GM23338 (cell line): ENCODE data around the gene PLEKHG5. TPM values are rescaled to one million over a fixed set of nuclear protein-coding genes. Genes with fewer than 3 reads are reported as not detected.

Experiments used
- ATAC-seq: fragments of 200-7000 bp; cut with Tn5 transposase; 3 replicates; pipeline ENCODE4 v1.9.1; 2020
- DNase-seq: peaks from one replicate; pipeline ENCODE4 v3.0.0-alpha.2; 2015; ENCODE audit warnings: low spot score
- H2AFZ ChIP-seq: fragments of 200-600 bp; sonication (generic); 2 replicates; pipeline ENCODE4 v1.8.0; 2016; ENCODE audit warnings: antibody characterized with exemption, mild to moderate bottlenecking, moderate library complexity
- H3F3A ChIP-seq: fragments of 200-600 bp; sonication (generic); replicated peaks from 2 replicates; pipeline ENCODE4 v1.8.0; 2017; ENCODE audit warnings: antibody characterized with exemption, mixed run types, low read depth
- H3K27ac ChIP-seq: fragments of 200-600 bp; sonication (generic); 2 replicates; pipeline ENCODE4 v1.6.1; 2016; ENCODE audit warnings: low read depth
- H3K27me3 ChIP-seq: fragments of 200-600 bp; sonication (generic); 2 replicates; pipeline ENCODE4 v1.8.0; 2016; ENCODE audit warnings: mild to moderate bottlenecking, mixed run types, moderate library complexity; ENCODE audit not compliant: insufficient read depth
- H3K36me3 ChIP-seq: fragments of 200-600 bp; sonication (generic); 2 replicates; pipeline ENCODE4 v1.8.0; 2016; ENCODE audit warnings: mild to moderate bottlenecking; ENCODE audit not compliant: insufficient read depth
- H3K4me1 ChIP-seq: fragments of 200-600 bp; sonication (generic); 2 replicates; pipeline ENCODE4 v1.8.0; 2016; ENCODE audit warnings: mild to moderate bottlenecking, moderate library complexity; ENCODE audit not compliant: insufficient read depth
- H3K4me2 ChIP-seq: fragments of 200-600 bp; sonication (generic); 2 replicates; pipeline ENCODE4 v1.7.1; 2017; ENCODE audit warnings: mixed run types
- H3K4me3 ChIP-seq: fragments of 200-600 bp; sonication (generic); 2 replicates; pipeline ENCODE4 v1.6.1; 2016; ENCODE audit warnings: mixed run types
- H3K79me2 ChIP-seq: fragments of 200-600 bp; sonication (generic); replicated peaks from 2 replicates; pipeline ENCODE4 v1.8.0; 2017; ENCODE audit warnings: mild to moderate bottlenecking; ENCODE audit not compliant: insufficient read depth
- H3K9me2 ChIP-seq: fragments of 200-600 bp; sonication (generic); 2 replicates; pipeline ENCODE4 v1.8.0; 2017; ENCODE audit not compliant: insufficient read depth
- H4K20me1 ChIP-seq: fragments of 200-600 bp; sonication (generic); replicated peaks from 2 replicates; pipeline ENCODE4 v1.8.0; 2017; ENCODE audit warnings: mild to moderate bottlenecking; ENCODE audit not compliant: insufficient read depth
- H3K27ac Mint-ChIP-seq: 2 replicates; pipeline ENCODE4 v1.8.0; 2020; ENCODE audit warnings: inconsistent platforms, mild to moderate bottlenecking, moderate library complexity, mixed read lengths
- H3K27me3 Mint-ChIP-seq: 3 replicates; pipeline ENCODE4 v1.8.0; 2022; ENCODE audit warnings: low read depth, mild to moderate bottlenecking, moderate library complexity, mixed read lengths, inconsistent platforms; ENCODE audit not compliant: insufficient read depth, poor library complexity
- H3K36me3 Mint-ChIP-seq: 3 replicates; pipeline ENCODE4 v1.8.0; 2021; ENCODE audit warnings: low read depth, mild to moderate bottlenecking, inconsistent platforms, moderate library complexity, mixed read lengths
- H3K4me1 Mint-ChIP-seq: 3 replicates; pipeline ENCODE4 v1.8.0; 2020; ENCODE audit warnings: mild to moderate bottlenecking, inconsistent platforms, mixed read lengths
- H3K4me3 Mint-ChIP-seq: 3 replicates; pipeline ENCODE4 v1.8.0; 2021; ENCODE audit warnings: moderate library complexity, mild to moderate bottlenecking, inconsistent platforms, mixed read lengths
- H3K9me3 Mint-ChIP-seq: 3 replicates; pipeline ENCODE4 v1.8.0; 2020; ENCODE audit warnings: moderate library complexity, mild to moderate bottlenecking, inconsistent platforms, mixed read lengths
- EZH2 ChIP-seq: fragments of 200-600 bp; sonication (generic); IDR thresholded peaks from one replicate; pipeline ENCODE4 v1.8.0; 2017; ENCODE audit warnings: antibody characterized with exemption, mild to moderate bottlenecking, low read depth; ENCODE audit not compliant: unreplicated experiment
- EZH2phosphoT487 ChIP-seq: fragments of 200-600 bp; sonication (generic); IDR thresholded peaks from one replicate; pipeline ENCODE4 v1.8.1; 2018; ENCODE audit warnings: antibody characterized with exemption; ENCODE audit not compliant: unreplicated experiment
- JUNB ChIP-seq: IDR thresholded peaks from one replicate; pipeline ENCODE4 v1.6.1; 2016; ENCODE audit warnings: antibody characterized with exemption; ENCODE audit not compliant: unreplicated experiment
- POLR2AphosphoS5 ChIP-seq: IDR thresholded peaks from 2 replicates; pipeline ENCODE4 v1.6.1; 2016; ENCODE audit warnings: antibody characterized with exemption, low read depth
- ZNF331 ChIP-seq: fragments of 250-450 bp; sonication (Bioruptor Pico); IDR thresholded peaks from 2 replicates; pipeline ENCODE4 v1.5.0; 2020; ENCODE audit warnings: low read depth, mild to moderate bottlenecking, moderate library complexity
- ZNF462 ChIP-seq: fragments of 250-450 bp; sonication (Bioruptor Pico); IDR thresholded peaks from 2 replicates; pipeline ENCODE4 v1.5.0; 2020; ENCODE audit warnings: mild to moderate bottlenecking, moderate library complexity
- polyA plus RNA-seq: library from polyadenylated mRNA; unstranded; fragments of >200 nt; fragmentation: Nextera tagmentation; extraction: Ambion mirVana; gene quantifications from 2 replicates; pipeline ENCODE4 v1.2.1, GENCODE V29; 2016
- total RNA-seq: library from RNA; depleted of rRNA; stranded (reverse); fragments of >200 nt; shearing (Covaris generic); gene quantifications from 2 replicates; pipeline ENCODE4 v1.2.3, GENCODE V29; 2014
- TF ChIP-seq, protein P1 (sequence below): IDR thresholded peaks from one replicate; pipeline ENCODE4 v1.6.1; 2018; ENCODE audit warnings: antibody characterized with exemption; ENCODE audit not compliant: unreplicated experiment
- TF ChIP-seq, protein P2 (sequence below): IDR thresholded peaks from 2 replicates; pipeline ENCODE4 v1.6.1; 2016; ENCODE audit warnings: antibody characterized with exemption

PLEKHG5 gene
- total and polyA plus RNA-seq, 2 experiments from 2014 or later = 9.0 to 26.4 TPM

DNA sequence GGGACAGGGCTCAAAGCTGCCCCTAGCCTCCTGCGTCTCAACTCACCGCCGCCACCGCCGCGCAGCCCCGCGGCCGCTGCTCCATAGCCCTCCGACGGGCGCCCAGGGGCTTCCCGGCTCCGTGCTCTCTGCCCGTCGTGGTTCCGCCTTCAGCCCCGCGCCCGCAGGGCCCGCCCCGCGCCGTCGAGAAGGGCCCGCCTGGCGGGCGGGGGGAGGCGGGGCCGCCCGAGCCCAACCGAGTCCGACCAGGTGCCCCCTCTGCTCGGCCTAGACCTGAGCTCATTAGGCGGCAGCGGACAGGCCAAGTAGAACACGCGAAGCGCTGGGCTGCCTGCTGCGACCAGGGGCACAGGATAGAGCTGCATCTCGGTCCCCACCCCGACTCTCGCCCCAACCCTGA is 25.4 kb downstream of the PLEKHG5 start, which contains the start of gene TNFRSF25:
Gene TNFRSF25, minus strand, starts transcription at position 151 of the 400 bp plus-strand sequence. Its CDS starts 66 bp downstream, at position 85.
- Mint-ChIP-seq H3K4me3 (peak within 1 kb of the TSS; percentile 27; the same call in 2 of the 3 replicates), H3K9me3 (no peaks in the 10 kb centered on the region; the same call in 2 of the 3 replicates), H3K27ac (no peak within 1 kb of the TSS), H3K36me3 (peaks cover 33% of the 10 kb centered on the region), H3K27me3 (peaks cover 14% of the 10 kb centered on the region), H3K4me1 (peaks cover 9% of the 10 kb centered on the region)
- peaks cover 2% of the 10 kb centered on the region; the same call in 1 of the 2 replicates for H3K4me1 ChIP-seq
- H3K36me3 ChIP-seq = no peaks in the 10 kb centered on the region
- peaks cover 3% of the 10 kb centered on the region; the same call in 1 of the 2 replicates for H4K20me1 ChIP-seq
- DNase-seq (peak; percentile 82), ATAC-seq (peak; percentile 65)
- H3K4me2 ChIP-seq = peak within 1 kb of the TSS; percentile 79
- peak; percentile 52 for TF ChIP-seq POLR2AphosphoS5
- TF ChIP-seq ZNF331 = no peak
- H2AFZ ChIP-seq = no peak within 1 kb of the TSS
- no peaks in the 10 kb centered on the region for H3K79me2 ChIP-seq
- H3K27ac ChIP-seq = no peak within 1 kb of the TSS
- peak within 1 kb of the TSS; percentile 54 for H3K4me3 ChIP-seq
- peaks cover 5% of the 10 kb centered on the region; the same call in 1 of the 2 replicates for H3K27me3 ChIP-seq
- H3F3A ChIP-seq = peaks cover 13% of the 10 kb centered on the region; the same call in 1 of the 2 replicates
- H3K9me2 ChIP-seq = no peaks in the 10 kb centered on the region

DNA sequence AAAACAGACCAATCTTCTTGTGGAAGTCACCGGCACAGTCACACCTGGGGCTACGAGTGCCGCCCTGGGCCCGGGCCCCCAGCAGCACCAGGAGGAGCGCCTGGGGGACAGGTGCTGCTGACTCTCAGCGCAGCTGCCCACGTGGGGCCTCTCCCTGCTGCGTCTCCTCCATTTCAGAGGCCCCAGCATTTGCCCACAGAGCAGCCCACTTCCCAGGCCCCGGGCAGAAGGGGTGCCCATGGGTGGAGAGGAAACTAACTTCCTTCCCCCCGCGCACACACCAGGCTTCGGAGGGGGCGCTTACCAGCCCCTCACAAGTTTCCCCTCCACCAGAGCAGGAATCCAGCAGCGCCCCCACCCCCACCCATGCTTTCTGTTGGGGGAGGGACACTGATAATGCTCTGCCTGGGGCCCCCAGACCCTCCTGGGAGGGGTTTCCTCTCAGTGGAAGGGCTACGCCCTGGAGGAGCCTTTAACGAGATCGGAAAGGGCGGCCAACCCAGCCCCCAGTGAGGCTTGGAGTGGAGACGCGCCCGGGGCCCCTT is 25.9 kb downstream of the PLEKHG5 start:
- Histone ChIP-seq H2AFZ (no peak overlapping the region), H3K4me2 (peak overlapping the region; percentile 79), H4K20me1 (peaks cover 3% of the 10 kb centered on the region; the same call in 1 of the 2 replicates), H3K4me1 (peaks cover 7% of the 10 kb centered on the region), H3K27me3 (peaks cover 5% of the 10 kb centered on the region; the same call in 1 of the 2 replicates), H3K36me3 (no peaks in the 10 kb centered on the region), H3F3A (peaks cover 15% of the 10 kb centered on the region; the same call in 1 of the 2 replicates), H3K4me3 (peak overlapping the region; percentile 54), H3K79me2 (no peaks in the 10 kb centered on the region), H3K9me2 (no peaks in the 10 kb centered on the region), H3K27ac (no peak overlapping the region)
- no peak for TF ChIP-seq POLR2AphosphoS5
- TF ChIP-seq JUNB = no peak
- TF ChIP-seq, protein P1, sequence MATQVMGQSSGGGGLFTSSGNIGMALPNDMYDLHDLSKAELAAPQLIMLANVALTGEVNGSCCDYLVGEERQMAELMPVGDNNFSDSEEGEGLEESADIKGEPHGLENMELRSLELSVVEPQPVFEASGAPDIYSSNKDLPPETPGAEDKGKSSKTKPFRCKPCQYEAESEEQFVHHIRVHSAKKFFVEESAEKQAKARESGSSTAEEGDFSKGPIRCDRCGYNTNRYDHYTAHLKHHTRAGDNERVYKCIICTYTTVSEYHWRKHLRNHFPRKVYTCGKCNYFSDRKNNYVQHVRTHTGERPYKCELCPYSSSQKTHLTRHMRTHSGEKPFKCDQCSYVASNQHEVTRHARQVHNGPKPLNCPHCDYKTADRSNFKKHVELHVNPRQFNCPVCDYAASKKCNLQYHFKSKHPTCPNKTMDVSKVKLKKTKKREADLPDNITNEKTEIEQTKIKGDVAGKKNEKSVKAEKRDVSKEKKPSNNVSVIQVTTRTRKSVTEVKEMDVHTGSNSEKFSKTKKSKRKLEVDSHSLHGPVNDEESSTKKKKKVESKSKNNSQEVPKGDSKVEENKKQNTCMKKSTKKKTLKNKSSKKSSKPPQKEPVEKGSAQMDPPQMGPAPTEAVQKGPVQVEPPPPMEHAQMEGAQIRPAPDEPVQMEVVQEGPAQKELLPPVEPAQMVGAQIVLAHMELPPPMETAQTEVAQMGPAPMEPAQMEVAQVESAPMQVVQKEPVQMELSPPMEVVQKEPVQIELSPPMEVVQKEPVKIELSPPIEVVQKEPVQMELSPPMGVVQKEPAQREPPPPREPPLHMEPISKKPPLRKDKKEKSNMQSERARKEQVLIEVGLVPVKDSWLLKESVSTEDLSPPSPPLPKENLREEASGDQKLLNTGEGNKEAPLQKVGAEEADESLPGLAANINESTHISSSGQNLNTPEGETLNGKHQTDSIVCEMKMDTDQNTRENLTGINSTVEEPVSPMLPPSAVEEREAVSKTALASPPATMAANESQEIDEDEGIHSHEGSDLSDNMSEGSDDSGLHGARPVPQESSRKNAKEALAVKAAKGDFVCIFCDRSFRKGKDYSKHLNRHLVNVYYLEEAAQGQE = no peak
- TF ChIP-seq, protein P2, sequence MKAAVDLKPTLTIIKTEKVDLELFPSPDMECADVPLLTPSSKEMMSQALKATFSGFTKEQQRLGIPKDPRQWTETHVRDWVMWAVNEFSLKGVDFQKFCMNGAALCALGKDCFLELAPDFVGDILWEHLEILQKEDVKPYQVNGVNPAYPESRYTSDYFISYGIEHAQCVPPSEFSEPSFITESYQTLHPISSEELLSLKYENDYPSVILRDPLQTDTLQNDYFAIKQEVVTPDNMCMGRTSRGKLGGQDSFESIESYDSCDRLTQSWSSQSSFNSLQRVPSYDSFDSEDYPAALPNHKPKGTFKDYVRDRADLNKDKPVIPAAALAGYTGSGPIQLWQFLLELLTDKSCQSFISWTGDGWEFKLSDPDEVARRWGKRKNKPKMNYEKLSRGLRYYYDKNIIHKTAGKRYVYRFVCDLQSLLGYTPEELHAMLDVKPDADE = no peak
- TF ChIP-seq EZH2 = no peak
- no peak for TF ChIP-seq ZNF462 (CRISPR knock-in tag)
- no peak for TF ChIP-seq EZH2phosphoT487
- TF ChIP-seq ZNF331 = no peak
- Mint-ChIP-seq H3K27me3 (peaks cover 14% of the 10 kb centered on the region), H3K36me3 (peaks cover 32% of the 10 kb centered on the region), H3K9me3 (no peaks in the 10 kb centered on the region; the same call in 2 of the 3 replicates), H3K27ac (no peak overlapping the region), H3K4me3 (peak overlapping the region; percentile 21; the same call in 1 of the 3 replicates), H3K4me1 (peaks cover 13% of the 10 kb centered on the region)
- peak; percentile 11 for ATAC-seq
- no peak for DNase-seq
